HL-60/S4 treated with retinoic acid at 250 ng/mL for 4 days and 3 days (cell line): ENCODE data around the gene RMP24.

Source experiments
- in situ Hi-C: fragments of 300-500 bp; cut with MboI; formaldehyde crosslinking; loops from 2 replicates; pipeline ENCODE4 v1.7.0; 2022; ENCODE audit warnings: low sequenced_read_pairs

RMP24 gene

GRCh38 chr18:36023336-36023735 lies 50.9 kb downstream of the RMP24 start:
- in situ Hi-C loops, result loop anchor here (25.0 kb wide), 1 partner anchor 264 kb away; the partner anchor contains the start of gene FHOD3

DNA sequence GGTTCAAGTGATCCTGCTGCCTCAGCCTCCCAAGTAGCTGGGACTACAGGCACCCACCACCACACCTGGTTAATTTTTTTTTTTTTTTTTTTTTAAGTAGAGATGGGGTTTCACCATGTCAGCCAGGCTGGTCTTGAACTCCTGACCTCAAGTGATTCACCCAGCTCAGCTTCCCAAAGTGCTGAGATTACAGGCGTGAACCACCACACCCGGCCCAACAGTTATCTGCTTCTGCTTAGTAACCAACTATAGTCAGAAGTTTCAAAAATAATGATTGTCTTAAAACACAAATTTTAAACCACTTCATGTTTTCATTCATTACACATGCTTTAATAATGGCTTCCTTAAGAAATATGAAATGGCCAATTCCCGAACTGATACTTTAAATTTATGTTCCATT lies 51.8 kb downstream of the RMP24 start:
- in situ Hi-C loops, result loop anchor here (25.0 kb wide), 1 partner anchor 263 kb away; the partner anchor contains the start of gene FHOD3

DNA sequence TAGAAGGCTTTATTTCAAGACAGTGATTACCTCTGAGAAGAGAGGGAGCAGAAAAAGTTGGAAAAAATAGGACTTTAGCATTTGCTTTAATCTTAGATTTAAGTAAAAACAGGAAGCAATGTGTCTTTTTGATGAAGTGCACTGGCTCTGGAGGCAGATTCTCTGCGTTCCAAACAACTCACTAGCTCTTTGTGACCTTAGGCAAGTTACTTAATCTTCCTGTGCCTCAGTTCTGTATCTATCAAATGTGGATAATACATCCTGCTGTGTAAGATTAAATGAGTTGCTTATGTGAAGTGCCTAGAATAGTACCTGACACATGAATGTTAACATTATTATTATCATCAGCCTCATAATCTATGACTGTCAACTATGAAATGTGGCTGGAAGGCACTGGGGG lies 52.5 kb downstream of the RMP24 start:
- in situ Hi-C loops, result no loop called here

DNA sequence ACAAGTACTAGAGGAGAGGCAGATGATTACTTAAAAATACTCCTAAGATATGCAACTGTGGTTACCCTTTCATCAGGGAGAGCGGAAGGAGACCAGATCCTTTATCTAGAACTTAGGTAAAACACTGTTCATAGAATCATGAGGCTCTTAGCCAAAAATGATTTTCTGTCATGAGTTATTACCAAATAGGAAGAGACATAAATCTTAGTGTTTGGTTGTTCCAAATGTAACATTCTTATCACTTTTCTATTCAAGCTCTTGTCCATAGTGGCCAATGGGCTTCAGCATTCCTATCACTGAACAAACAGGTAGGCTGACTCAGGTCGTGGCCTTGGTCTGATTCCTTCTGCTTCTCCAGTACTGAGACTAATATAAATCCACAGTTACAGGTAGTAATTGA lies 56.4 kb downstream of the RMP24 start:
- in situ Hi-C loops, result no loop called here
